RPMI7951 (cell line): ENCODE measurements around the gene RASGEF1C. TPM values are rescaled to one million over a fixed set of nuclear protein-coding genes. Genes with fewer than 3 reads are reported as not detected.
"Not testable (repeated sequence)": the region's sequence is repeated elsewhere in the genome, so short reads cannot be mapped to it uniquely, and the experiment has no call there.

Source experiments
- DNase-seq: peaks from one replicate; pipeline ENCODE4 v3.0.0-alpha.2; 2012; ENCODE audit warnings: low read depth
- total RNA-seq: library from RNA; depleted of rRNA; stranded (reverse); fragments of >200 nt; shearing (Covaris generic); gene quantifications from 2 replicates; pipeline ENCODE4 v1.2.3, GENCODE V29; 2014

The RASGEF1C gene
- total RNA-seq, 1 experiment from 2014 or later = 0.24 TPM

DNA sequence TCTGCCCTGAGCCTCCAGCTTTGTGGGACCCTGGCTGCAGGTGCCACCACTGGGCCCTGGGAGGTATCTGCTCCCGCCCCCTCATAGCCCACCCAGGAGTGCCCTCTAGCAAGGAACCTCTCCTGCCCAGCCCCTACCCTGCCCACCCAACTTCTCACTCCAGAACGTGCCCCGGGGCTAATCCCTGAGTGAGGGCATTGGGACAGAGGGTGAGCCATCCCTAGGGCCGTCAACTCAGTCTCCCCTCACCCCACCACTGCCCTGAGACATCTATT is 2.7 kb upstream of the RASGEF1C start:
- DNase-seq = no peak

DNA sequence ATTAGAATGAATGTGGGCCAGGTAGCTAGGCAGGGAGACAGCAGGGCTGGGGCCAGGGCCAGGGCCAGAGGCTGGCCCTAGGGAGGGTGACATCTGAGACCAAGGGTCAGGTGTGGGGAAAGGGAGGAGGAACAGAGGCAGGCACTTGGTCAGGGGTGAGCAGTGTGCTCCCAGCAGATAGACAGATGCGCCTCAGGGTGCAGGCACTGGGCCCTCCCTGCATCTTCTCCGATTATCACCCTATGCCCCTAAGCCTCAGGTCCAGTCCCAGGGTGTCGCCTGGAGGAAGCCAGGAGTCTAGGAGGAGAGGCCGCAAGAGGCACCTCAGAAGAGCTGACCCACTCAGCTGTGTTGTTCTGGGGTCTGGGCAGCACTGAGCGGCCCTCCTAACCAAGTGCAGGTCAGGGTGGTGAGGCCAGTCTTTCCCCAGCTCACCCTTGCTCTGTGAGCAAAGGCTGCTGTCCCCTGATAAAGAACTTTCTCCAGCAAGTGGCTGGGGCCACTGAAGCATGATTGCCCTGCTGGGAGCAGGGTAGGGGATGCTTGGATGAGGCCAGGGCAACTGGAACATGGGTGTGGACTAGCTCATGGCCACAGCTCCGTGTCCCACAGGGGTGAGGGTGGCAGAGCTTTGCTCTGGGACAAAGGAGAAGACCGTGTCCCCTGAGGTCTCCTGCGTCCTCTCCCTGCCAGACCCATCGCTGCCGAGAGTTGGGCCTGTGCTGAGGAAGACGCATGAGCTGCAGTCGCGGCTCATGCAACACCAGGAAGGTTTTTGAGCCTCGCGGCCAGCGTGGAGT is 2.1 kb upstream of the RASGEF1C start:
- DNase-seq = no peak

DNA sequence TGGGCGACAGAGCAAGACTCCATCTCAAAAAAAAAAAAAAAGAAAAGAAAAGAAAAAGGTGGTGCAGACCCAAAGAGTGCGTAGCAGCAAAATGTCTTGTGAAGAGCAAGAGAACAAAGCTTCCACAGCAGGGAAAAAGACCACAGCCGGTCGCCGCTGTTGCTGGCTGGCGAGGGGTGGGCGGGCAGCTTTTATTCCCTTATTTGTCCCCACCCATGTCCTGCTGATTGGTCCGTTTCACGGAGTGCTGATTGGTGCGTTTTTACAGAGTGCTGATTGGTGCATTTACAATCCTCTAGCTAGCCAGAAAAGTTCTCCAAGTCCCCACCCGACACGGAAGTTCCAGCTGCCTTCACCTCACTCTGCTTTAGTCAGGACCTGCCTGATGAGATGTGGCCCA is 1.1 kb upstream of the RASGEF1C start:
- DNase-seq = not testable (repeated sequence)

DNA sequence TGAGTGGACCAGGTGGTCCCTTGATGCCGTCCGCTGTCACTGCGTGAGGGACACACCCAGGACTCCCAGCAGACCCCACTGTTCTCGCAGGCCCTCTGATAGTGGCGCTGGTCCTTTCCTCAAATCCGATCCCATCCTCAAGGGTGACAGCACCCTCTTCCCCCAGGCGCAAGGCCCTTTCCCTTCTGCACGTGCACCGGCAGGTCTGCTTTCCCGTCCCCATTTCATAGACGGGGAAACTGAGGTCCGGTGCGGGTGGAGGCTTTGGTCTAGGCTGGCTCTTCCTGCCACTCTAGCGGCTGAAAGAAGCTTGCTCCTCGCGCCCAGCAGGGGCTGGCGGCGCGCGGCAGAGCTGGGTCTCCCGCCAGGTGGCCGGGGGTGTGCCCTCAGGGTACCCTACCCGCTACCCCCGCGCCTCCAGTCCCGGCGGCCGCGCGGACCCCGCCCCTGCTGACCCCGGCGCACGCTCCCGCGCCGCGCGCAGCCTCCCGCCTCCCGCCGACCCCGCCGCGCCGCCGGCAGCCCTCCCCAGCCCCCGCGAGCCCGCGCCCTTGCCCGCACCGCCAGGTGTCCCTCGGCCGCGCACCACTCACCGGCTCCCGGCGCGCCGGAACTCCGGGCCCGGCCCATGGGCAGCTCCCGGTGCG is 453 bp downstream of the RASGEF1C start:
- no peak for DNase-seq

DNA sequence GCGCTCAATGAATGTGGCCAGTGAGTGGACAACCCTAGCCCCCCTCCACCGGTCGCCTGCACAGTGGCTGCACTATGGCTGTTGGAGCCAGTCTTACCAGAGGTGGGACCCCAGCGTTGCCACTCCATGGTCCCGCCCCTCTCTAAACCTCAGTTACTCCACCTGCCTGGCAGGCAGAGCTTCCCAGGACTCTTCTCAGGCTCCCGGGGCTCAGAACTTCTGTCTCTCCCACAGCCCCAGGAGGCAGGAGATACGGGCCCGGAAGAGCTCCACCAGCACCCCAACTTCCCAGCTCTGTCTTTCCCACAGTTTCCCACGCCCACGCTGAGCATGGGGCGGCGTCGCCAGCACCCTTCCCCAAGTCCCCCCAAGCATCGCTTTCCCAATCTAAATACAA is 975 bp downstream of the RASGEF1C start:
- DNase-seq = no peak

DNA sequence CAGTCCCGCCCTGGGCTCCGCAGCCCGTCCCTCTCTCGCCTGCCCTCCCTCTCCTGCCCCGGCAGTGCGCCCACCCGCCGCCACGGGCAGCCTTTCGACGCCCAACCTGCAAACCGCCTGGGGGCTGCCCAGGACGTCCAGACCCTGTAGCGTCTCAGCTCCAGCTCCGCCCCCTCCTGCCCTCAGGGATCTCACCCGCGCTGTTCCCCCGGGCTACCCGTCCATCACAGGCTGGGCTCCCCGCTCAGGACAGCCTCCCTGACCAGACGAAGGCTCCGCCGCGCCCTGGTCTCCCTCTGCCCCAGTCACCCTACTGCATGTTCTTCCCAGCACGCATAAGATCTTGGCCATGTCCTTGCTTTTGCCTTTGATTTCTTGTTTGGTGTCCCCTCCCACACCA is 1.4 kb downstream of the RASGEF1C start:
- no peak for DNase-seq

DNA sequence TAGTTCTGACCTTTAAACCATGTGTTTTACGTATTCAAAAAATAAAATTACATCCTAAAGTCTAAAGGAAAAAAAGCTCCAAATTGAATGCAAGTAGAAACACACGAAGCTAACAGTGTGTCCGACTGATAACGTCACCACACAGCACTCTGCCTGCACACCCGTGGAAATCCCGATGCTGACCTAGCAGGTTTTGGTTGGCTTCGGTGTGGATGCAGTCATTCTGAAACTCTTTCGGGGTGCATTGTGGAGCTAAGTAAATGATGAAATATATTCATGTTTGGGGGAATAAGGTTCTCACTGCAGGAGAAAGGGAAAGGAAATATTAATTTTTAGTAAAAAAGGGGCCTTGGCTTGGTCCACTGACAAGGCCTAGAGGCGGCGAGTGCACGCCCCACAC is 2.0 kb downstream of the RASGEF1C start:
- no peak for DNase-seq

DNA sequence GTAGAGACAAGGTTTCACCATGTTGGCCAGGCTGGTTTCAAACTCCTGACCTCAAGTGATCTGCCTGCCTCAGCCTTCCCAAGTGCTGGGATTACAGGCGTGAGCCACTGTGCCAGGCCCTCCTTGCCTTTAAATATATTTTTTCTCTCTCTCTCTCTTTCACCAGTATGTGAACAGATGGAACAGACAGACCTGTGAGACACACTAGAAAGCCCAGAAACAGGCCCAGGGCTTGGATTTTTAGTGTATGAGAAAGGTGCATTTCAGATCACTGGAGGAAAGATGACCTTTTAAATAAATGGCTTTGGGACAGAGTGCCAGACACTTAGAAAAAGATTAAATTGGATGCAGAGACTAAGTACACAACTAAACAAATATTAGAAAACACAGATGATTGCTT is 3.1 kb downstream of the RASGEF1C start:
- DNase-seq = no peak

DNA sequence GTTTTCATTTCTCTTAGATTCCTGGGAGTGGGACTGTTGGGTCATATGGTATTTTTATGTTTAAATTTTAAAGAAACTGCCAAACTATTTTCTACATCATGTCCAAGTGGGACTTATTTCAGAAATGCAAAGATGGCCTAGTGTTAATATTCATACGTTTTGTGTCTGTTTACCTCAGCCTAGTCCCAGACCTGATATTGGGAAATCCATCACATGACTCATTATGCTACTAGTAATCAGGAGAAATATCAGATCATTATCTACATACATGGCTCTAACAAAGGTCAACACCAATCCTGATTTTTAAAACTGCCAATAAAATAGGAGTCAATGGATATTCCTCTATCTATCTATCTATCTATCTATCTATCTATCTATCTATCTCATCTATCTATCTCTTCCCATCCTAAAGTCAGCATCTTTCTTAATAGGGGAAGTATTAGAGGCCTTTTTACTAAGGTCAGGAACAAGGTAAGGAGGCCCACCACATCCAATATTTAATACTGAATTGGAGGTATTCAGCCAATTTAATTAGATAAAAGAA is 4.7 kb downstream of the RASGEF1C start:
- DNase-seq = no peak

DNA sequence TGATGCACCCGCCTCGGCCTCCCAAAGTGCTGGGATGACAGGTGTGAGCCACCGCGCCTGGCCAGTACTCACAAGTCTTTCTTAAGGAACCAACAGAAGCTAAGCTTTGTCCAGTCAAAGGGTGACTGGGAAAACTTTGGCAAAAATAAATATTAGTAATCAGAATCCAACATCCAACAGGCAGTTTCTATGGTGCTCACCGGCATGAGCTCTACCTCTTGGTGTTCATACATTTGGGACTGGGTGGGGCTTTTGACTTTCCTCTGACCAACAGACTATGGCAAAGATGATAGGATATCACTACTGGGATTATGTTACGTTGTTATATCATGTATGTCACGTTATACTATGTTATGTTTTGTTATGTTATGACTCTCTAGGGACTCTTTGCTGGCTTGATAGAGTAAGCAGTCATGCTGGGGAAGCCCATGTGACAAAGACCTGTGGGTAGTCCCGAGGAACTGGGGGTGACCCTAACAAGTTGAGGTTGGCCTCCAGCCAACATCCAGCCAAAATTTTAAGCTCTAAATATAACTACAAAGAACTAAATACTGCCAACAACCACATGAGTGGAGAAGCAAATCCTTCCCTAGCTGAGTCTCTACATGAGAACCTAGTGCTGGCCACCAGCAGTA is 6.0 kb downstream of the RASGEF1C start:
- DNase-seq = no peak

DNA sequence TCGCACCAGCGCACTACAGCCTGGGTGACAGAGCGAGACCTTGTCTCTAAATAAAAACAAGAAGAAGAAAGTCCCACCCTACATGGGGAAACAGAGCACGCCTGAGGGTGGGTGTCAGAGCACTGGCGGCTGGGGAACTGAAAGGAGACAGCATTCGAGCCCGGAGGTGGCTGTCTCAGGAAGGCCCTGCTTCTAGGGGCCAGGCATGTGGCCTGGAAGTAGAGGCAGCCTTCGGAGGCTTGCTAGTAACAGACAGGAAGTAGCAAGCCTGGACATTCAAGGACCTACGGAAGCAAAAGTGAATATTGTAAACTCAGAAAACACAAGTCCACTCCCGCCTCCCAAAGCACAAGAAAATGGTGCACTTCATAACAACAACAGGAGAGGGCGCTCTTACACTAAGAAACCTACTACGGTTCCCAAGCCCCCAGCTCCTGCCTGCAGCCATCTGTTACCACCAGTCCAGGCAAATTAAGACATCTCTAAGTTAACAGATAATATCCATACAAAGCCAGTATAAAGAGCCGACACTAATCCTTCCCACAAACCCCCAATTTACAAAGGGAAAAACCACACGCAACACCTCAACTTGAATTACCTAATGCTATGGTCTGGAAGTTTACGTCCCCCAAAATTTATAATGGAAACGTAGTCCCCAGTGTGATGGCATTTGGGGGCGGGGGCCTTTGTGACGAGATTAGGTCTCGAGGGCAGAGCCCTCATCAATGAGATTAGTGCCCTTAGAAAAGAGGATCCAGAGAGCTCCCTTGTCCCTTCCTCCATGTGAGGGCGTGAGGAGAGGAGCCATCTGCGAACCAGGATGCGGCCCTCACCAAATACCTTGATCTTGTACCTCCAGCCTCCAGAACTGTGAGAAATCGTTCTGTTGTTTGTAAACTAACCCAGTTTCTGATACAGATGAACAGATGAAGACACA is 7.7 kb downstream of the RASGEF1C start:
- DNase-seq = no peak

DNA sequence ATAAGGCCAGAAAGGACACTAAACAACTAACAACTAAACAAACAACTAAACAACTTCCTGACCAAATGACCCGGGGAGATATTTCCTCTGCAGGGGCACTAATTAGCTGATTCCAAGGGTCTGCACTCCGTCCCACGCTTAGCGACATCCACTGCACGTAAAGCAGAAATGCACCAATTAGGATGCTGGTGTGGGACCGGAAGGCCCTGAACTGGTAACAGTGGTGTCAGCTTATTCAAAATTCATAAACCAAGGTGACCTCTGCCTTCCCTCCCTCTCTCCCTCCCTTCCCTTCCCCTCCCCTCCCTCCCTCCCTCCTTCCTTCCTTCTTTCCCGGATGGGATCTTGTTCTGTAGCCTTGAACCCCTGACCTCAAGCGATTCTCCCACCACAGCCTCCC is 9.6 kb downstream of the RASGEF1C start:
- no peak for DNase-seq

DNA sequence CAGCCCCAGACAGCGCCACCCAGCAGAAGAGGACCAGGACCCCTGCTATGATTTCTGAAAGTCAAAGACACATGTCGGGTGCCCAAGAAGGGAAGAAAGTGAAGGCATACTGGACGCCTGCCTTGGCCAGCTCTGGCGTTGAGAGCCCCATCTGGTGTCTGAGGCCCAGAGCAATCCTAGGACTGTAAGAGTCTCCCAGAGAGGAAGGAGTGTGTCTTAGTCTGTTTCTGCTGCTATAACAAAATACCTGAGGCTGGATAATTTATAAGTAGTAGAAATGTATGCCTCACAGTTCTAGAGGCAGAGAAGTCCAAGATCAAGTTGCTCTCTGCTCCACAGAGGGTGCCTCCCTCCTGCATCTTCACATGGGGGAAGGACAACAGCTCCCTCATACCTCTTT is 10.8 kb downstream of the RASGEF1C start:
- DNase-seq = no peak

DNA sequence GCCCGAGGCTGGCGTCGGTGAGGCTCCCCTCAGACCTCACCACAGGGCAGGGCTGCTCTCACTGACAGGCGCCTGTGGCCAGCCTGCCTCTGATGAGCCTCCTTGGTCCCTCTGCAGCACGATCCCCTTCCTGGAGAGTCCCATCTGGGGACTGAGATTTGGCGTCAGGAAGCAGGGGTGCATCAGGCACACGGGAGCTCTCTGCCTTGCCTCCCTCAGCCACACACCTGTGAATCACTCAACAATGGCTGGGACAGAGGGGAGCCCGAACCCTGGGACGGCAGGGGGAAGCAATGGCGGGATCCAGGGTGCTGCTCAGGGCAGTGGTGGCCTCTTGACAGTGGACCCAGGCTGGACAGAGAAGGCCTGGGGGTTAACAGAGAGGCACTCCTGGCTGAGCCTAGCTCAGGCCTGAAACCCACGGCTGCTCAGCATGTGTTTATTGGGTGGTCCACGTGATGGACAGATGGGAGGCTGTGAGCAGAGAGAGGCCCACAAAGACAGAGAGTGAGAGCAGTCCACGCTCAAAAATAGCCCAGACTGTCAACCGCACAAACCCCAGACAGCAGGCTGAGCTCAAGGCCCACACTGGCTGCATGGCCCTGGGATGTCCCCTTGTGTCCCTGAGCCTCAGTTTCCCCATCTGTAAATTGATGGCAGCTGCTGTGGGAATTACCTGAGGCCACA is 11.9 kb downstream of the RASGEF1C start:
- no peak for DNase-seq

DNA sequence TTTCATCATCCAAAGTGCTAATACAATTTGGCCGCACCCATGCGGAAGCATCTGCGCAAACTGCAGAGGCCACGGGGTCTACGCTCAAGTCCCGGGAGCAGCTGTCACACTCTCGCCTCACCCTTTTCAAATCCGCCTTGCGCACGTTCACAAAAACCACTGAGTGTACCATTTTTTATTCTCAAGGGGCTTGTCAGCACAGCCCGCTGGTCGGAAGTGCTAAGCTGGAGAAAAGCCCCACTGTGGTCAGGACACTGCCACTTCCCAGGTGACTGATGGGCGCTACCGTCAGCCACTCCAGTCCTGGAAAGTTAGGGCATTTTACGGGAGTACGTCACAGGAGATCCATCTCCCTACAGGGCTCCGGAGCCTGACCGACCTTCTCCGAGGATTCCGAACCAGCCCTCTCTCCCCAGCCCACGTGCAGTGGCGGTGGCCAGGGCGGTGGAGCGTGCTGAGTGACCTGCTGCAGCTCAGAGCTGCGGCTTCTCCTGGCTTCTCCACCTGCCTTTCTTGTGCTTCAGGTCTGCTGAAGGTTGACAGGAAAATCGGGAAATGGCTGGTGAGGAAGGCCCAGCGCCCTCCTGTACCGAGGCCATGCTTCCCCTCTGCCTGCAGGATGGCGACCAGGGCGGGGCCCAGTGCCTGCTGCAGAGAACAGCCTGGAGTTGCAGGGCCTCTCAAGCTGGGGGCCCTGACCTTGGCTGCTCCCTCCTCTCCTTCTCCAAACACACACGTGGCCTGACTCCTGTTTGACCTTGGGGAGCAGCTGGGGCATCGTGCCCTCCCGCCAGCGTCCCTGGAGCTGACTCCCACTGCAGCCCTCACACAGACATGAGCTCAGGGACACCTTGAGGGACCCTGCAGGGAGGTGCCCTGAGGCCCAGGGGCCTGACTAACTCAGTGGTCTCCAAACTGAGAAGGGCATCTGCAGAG is 14.3 kb downstream of the RASGEF1C start:
- DNase-seq = no peak

DNA sequence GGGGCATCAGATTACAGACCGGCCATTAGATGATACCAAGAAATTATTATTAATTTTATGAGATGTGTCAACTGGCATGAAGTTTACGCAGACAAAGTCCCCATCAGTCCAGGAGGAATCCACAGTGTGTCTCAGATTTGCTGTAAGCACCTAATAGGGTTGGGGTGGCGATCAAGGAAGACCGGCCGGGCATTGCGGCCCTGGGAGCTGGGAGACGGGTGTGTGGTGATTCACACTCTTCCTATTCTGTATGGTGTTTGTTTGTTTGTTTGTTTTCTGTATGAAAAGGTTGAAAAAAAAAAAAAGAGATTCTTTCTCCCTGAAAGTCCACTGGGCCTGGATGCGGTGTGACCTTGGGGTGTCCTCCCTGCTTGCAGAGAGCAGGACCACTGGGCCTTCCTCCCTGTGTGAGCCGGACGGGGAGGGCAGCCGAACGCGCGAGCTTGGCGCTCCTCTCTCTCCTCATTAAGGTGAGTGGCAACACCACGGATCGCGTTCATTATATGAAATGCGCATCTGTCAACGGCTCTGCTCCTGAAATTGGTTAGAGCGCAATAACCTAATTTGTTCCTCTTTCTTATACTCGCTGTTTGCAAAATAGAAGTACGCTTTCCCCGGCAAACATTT is 15.1 kb downstream of the RASGEF1C start:
- no peak for DNase-seq

DNA sequence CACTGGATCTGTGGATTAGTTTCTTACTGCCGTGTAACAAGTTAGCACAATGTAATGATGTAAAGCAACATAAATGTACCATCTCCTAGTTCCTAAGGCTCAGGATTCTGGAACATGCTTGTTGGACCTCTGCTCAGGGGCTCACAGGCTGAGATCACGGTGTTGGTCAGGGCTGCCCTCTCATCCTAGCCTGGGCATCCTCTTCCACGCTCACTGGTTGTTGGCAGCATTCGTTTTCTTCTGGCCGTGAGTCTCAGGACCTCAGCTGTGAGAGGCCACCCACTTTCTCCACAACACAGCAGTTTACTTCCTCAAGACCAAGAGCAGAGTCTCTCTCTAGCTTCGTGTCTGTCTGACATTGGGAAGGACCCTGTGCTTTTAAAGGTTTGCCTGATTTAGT is 17.3 kb downstream of the RASGEF1C start:
- DNase-seq = no peak

DNA sequence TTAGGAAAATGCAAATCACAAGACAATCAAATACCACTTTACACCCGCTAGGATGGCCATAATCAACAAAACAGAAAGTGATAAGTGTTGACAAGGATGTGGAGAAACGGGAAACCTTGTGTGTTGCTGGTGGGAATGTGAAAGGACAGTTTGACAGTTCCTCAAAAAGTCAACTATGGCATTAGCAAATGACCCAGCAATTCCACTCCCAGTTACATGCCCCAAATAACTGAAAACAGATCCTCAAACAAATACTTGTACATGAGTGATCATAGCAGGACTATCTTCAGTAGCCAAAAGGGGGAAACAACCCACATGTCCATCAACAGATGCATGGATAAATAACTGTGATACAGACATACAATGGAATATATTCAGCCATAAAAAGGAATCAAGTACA is 21.2 kb downstream of the RASGEF1C start:
- DNase-seq = no peak

DNA sequence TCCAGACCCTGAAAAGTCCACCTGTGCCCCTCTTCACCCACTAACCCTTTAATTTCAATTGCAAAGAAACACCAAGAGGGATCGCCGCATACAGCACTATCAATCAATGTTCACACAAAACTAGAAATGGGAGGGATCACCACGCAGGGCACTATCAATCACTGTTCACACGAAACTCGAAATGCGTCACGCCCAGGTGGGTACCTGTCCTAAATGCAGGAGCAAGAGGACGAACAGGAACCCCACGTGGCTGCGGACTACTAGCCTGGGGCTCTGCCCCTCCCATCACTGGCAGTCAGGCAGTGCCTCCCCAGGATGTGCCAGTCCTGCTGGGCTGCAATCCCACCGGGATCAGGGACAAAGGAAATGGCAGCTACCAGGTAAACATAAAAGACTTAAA is 28.2 kb downstream of the RASGEF1C start:
- DNase-seq = no peak

DNA sequence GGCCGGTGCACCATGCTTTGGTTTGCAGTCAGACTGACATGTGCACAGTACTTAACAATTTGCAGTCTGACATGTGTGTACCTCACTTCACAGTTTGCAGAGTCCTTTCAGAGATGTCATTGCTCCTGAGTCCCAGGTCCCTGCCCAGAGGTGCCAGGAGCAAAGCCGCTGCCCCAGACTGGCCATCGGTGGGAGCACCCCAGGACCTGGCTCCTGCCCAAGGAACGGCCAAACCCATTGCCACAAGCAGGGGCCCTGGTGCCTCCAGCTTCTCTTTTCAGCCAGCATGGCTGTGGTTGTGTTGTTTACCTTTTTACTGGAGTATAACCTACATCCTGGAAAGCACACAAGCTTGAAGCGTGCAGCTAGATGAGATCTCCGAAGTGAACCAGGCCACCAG is 28.6 kb downstream of the RASGEF1C start:
- no peak for DNase-seq
